COLO668 (cell line): Measurements from ENCODE around the gene BTN1A1.
"Not testable (repeated sequence)": the region's sequence is repeated elsewhere in the genome, so short reads cannot be mapped to it uniquely, and the experiment has no call there.

Experiments used
- DNase-seq: peaks from one replicate; lab custom pipeline; 2025; ENCODE audit not compliant: unreplicated experiment; lab: John Stamatoyannopoulos, UW

BTN1A1 gene

DNA sequence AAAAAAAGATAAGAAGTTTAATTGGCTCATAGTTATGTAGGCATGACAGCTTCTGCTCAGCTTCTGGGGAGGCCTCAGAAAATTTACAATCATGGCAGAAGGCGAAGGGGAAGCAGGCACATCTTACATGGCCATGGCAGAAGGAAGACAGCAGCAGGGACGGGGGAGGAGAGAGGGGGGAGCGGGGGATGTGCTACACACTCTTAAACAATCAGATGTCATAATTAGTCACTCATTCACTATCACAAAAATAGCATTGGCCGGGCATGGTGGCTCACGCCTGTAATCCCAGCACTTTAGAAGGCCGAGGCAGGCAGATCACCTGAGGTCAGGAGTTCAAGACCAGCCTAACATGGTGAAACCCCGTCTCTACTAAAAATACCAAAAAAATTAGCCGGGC lies 10.9 kb downstream of the BTN1A1 start:
- not testable (repeated sequence) for DNase-seq

DNA sequence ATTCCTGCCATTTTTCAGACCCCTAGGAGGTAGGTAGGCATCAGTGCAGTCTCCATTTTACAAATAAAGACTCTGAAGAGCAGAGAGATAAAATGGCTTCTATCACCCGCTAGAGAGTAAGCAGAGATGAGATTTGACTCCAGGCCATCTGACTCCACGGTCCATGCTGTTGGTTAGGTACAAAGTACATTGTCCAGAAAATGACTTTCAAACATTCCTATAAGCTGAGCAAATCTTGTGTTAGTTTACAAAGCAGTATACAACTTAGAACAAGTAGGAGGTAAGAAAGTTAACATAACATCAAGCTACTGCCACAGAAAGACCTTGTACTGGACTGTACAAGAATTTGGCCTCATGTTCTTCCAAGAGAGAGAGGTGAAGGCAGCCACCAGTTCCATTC lies 14.9 kb downstream of the BTN1A1 start:
- no peak for DNase-seq

DNA sequence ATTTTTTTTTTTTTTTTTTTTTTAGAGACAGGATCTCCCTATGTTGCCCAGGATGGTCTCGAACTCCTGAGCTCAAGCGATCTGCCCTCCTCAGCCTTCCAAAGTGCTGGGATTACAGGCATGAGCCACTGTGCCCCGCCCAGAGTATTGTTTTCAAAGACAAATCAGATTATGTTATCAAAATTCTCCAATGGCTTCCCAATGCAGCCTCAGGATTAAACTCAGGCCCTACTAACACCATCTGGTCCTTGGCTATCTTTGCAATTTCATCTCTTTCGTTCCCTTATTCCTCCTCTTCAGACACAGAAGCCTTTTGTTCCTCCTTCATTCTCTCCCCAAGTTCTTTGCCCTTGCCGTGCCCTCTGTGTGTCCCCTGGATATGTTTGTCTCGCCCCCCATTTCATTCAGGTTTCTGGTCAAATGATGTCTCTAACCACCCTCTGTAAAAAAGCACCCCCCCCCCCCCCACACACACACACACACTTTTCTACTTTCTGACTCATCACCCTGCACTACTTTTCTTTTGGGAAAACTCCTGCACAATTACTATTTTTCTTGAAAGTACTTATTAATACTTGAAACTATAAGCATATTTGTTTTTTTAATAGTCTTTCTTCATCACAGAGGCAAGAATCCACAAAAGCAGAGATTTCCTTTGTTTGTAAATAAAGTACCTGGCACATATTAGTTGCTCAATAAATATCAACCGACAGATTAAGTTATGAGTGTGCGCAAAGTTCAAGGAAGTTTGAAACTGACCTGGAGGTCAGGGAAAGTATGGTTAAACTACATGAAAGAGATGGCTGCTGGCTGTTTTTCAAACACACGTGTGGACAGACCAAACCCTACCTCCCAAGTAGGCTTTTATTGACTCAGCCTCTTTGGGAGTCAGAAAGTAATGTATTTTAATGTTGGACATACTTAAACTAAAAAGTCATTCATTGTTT lies 16.7 kb downstream of the BTN1A1 start:
- no peak for DNase-seq

DNA sequence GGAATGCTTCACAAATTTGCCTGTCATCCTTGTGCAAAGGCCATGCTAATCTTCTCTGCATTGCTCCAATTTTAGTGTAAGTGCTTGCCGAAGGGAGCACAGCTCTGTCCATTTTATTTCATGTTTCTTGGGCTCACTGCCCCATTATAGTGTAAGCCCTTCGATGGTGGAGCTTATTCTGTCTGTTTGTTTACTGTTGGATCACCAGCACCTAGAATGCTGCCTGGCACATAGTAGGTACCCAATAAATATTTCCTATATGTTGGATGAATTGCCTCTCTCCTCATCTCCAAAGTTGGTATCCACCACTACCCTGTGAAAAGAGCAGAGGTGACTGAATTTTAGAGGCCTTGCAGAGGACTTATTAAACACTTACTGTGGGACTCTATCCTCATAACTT lies 19.3 kb downstream of the BTN1A1 start:
- no peak for DNase-seq

DNA sequence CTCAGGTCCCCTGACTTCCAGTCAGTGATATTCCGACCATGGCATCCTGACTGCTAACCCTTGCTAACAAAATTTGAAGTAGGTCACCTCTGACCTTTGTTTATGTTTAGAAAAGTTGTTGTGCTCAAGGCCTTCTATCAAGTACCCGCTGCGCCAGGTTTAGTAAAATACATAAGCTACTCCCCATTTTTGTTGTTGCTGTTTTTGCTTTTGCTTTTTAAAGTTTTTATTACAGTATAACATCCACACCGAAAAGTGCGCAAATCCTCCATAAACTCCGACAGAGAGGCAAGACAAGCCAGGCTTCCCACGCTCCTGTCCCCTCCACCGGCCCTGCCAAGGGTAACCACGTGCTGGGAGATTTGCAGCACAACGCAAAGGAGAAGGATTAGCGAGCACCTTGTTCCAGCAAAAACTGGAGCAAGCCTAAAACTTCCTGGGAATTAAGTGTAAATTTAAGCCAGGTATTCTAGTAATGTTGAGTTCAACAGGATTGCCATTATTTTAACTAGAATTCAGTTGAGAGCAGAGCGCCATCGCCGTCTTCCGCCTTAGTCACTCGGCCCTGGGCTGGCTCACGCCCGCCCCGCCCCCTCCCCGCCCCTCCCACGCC lies 20.2 kb downstream of the BTN1A1 start:
- DNase-seq: peak; percentile 51

DNA sequence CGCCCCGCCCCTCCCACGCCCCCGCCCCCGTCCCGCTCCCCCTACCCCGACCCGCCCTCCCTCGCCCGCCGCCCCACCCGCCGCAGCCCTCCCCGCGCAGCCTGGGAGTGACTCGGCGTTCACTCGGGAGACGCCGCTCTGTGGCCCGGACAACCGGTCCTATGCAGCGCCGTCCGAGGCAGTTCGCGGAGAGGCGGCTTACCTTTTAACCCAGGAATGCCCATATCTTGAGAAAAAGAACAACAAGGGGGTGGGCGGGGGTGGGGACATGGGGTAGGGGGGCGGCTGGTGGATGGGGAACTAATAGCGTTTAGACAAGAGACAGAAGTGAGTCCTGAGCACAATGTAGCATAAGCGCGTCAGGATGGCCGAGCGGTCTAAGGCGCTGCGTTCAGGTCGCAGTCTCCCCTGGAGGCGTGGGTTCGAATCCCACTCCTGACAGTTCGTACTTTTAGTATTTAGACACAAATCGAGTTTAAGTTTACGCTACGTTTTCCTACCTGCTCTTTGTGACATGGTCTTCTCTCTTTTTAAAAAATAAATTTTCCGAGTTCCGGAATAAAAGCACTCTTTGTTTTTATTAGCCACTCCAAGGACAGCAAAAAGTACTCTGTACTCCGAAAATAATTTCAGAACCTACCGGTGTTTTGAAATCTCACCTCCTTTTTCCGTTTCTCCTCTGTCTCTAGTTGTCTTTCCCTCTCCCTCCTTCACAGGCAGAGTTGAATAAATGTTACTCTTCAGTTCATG lies 20.9 kb downstream of the BTN1A1 start:
- peak; percentile 78 for DNase-seq

DNA sequence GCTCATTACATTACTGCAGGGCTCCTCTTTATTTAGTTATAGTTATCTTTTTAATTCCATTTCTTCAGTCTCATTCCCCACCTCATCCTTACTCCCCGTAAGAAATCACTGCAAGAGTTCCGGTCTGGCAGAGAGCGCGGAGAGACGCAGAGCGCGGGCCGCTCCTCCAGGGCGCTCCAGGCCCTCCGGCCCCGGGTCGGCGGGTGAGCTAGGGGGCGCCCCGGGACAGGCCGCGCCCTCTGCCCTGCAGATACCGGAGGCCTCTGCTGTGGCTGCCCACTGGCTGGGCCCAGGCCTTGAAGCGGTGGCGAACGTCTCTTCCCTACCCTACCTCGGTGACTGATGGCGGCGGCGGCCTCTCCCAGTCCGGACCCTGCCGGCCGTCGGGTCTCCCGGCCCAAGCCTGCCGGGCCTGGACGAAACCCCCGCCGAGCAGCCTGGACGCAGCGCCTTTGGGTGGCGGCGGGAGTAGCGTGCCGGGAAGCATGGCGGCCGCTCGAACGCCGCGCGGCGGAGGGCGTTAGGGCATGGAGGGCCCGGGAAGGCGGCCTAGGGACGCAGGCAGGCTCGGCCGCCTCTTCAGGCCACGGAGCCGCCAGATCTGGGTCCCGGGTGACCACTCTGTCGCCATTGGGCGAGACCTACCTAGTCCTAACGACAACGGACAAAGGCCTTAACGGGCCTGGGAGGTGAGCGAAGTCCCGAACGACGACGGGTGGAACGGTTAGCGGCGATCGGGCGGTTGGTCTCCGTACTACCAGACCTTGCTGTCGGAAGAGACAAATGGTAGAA lies 21.7 kb downstream of the BTN1A1 start:
- peak; percentile 80 for DNase-seq

DNA sequence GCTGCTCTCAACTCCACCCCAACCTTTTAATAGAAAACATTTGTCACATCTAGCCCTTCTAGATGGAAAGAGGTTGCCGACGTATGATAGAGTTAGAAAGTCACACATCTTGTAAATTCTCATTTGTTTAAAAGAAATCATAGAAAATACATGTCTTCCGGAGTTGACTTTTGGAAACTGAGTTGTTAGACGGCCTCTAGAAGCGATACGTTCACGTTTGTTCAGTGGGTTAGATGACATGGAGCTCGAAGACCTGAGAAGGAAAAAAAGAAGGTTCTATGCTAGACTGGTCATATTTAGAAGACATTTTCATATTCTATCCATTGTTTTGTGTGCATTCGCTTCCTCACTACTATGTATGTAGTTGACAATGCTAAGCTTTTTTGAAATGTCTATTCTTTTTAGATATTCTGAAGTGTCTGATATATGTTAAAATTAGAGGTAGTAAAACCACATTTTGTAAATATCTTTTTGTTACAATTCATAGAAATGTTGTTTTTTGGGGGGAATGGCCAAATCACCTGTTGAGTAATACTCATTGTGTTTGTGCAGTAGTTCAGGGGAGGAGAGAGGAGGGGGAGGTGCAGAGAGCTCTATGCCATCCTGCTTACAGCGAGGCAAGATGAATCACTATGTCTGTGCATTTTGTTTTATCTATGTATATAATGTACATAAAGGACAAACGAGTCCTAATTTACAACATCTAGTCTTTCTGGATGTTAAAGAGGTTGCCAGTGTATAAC lies 22.6 kb downstream of the BTN1A1 start:
- peak; percentile 14 for DNase-seq

DNA sequence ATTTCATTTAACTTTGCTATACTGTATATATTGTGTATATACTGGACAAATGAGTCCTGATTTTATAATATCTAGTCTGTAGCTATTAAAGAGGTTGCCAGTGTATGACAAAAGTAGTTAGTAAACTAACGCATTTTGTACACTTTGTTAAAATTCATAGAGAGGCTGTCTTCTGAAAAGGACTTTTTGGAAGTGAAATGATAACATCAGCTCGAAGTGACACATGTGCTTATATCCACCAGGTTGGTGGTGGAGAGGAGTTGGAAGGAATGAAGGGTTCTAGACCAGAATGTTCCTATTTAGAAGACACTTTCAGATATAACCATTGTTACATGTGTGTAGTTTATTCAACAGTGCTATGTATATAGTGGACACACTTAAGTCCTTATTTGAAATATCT lies 24.2 kb downstream of the BTN1A1 start:
- DNase-seq: not testable (repeated sequence)

DNA sequence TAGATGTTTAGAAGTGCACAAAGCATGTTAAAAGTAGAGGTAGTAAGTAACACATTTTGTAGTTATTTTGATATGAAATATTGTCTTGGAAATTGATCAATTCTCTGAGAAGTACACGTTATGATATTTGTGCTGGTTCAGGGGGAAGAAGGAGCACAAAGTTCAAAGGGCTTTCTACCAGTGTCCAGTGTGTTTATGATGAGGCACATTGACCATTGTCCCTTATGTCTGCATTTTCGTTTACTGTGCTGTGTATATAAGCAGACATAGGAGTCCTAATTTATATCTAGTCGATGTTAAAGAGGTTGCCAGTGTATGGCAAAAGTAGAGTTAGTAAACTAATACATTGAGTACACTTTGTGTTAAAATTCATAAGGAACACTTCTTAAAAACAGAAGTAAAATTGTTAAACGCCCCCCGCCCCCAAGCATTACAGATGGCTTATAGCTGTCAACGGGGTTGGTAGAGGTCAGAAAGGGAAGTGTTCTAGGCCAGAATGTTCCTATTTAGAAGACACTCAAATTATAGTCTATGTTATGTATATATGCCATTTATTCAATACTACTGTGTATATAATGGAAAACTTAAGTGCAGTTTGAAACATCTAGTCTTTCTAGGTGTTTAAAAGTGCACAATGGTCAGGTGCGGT lies 24.7 kb downstream of the BTN1A1 start:
- DNase-seq: no peak

DNA sequence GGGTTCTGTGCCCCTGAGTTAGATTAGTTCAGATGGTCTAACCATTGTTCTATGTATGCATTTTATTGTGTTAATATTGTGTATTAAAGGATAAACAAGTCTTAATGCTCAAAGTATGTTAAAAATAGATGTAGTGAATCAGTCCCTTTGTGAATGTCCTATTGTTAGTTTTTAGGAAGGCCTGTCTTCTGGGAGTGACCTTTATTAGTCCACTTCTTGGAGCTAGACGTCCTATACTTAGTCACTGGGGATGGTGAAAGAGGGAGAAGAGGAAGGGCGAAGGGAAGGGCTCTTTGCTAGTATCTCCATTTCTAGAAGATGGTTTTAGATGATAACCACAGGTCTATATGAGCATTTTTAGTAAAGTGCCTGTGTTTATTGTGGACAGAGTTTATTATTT lies 25.7 kb downstream of the BTN1A1 start:
- no peak for DNase-seq

DNA sequence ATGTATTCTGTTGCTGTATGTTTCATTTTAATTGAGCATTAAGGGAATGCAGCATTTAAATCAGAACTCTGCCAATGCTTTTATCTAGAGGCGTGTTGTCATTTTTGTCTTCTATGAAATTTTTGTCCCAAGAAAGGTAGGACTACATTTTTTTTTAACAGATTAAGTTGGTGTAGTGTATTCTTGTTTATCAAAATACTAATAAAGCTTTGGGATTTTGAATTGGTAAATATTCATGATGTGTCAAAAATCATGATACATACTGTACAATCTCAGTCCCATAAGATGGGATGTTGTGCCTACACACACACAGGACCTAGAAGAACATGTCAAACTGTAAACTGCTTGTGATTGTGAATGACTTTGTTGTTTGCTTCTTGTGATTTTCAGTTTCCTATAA lies 26.8 kb downstream of the BTN1A1 start:
- DNase-seq: no peak

DNA sequence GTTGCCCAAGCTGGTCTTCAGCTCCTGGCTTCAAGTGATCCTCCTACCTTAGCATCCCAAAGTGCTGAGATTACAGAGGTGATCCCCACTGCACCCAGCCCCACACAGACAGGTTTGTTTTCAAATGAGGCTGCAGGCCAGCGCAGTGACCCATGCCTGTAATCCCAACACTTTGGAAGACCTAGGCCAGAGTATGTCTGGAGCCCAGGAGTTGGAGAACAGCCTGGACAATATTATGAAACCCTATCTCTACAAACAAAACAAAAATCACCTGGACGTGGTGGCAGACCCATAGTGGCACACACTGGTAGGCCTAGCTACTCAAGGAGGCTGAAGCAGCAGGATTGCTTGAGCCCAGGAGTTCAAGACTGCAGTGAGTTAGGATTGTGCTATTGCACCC lies 30.1 kb downstream of the BTN1A1 start:
- DNase-seq: no peak

DNA sequence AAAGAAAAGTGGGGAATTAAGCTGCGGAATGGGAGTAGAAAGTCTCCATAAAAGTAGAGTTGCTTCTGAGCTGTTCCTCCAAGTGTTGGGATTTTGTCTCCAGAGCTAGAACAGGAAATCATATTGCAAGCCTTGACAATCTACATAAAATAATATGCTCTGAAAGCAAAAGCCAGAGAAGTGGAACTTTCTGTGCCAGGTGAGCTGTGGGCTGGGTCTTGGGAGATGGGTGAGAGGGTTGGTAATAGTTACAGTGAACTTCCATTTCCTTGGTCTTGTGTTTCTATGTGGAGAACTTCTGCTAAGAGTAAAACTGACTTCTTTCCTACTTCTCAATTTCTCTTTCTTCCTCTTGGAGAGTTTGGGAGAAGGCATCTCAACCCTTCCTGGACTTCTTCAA lies 31.8 kb downstream of the BTN1A1 start:
- DNase-seq: no peak

DNA sequence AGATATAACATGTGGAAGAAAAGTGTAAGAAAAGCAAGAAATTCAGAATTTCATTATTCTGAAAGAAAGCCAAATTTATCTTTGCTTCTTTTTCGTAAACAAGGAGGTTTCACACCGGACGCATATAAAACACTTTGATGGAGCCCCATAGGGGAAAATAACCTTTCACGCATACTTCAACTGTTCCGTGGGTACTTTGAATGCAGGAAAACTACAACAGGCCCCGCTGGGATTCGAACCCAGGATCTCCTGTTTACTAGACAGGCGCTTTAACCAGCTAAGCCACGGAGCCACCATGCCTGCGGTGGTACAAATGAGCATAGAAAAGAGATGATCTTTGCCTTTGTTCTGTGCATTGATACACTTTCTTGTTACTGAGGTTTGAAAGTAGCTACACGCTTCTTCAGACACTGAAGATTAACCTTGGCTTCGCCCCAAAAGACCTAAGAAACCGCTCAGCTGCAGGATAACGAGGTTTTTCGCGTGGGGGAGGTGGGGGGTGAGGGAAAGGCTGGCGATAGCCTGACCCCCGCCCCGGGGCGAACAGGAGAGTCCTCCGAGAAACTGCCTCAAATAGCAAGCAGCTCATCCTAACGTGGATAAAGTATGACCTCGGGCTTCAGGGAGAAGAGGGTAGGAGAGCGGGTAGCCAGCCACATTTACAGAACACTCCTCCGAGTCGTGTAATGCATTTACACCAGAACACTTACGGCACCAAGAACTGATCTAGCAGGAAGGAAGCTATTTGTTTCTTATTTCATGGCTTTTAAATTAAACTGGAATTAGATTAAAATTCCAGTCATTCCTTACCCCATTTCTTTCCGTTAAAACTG lies 32.8 kb downstream of the BTN1A1 start:
- DNase-seq: peak; percentile 84

DNA sequence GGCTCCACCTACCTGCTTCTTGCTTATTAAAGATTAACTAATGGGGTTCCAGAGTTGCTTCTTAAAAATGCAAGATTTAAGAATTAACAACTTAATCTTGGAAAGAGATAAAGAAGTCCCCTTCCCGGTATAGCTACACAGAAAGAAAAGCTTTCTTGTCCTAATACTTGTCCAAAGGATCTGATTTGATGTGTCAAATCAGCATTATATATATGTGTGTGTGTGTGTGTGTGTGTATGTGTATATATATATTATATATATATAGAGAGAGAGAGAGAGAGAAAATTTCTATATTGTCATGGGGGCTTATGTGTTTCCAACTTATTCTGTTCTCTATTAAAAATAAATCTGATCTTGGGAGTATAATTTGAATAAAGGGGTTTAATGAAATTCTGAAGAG lies 33.4 kb downstream of the BTN1A1 start:
- DNase-seq: no peak

DNA sequence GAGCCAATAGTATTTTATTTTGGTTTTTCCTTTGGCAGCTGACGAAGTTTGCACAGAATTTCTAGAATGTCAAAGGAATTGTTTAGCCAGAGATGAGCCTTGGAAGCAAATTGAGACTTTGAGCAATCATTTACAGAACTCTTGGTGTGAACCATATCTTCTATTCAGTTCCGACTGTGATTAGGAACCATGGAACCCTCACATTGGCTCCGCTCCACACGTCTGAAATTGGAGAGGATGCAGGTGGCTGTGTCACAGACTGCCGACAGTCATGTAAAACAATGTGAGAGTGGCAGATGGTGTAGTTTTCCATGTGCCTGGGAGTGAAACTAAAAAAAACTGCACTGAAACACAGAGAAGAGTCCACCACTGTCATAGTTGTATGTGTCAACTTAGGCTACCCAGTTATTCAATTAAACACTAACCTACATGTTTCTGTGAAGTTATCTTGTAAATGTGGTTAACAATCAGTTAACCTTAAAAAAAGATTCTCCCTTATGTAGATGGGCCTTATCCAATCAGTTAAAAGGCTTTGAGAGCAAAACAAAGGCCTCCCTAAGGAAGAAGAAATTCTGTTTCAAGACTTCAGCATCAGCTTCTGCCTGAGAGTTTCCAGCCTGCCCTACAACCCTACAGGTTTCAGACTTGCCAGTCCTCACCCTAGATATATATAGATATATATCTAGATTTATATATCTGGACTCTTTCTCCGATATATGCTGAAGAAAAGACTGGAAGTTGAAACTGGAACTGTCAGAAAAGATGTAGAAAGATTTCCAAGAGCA lies 34.8 kb downstream of the BTN1A1 start:
- DNase-seq: peak; percentile 58

DNA sequence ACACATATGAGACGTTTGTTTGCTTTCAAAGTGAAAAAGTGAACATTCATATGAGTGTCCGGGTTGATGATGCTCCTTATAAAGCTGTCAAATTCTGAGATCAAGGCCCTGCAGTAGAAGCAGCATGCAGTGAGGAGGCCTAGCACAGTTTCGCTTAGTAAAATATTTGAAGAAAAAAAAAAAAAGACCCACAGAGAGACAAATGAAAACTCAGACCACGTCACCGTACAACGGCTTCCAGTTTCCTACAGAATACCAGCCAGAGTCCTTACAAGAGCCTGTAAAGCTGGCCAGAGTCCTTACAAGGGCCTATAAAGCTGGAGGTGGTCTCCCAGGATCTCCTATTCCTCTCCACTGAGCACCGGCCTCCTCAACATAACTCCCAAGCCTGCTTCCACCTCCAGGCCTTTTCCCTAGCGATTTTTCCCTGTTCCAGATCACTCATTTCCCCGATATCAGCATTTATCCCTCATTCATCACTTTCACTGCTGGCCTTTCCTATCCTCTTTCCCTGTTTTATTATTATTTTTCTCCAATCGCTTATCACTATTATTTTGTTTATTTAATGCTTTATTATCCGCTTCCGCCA lies 36.6 kb downstream of the BTN1A1 start:
- peak; percentile 3 for DNase-seq
